GM12892 (cell line): ENCODE results near the gene ZBTB1.

Experiments used
- DNase-seq: peaks from one replicate; pipeline ENCODE4 v3.0.0; 2011; ENCODE audit not compliant: insufficient read length
- FAIRE-seq: peaks from 2 replicates; lab custom pipeline; 2011; peaks lifted over from hg19 to GRCh38; lab: Jason Lieb, UNC
- POLR2A ChIP-seq: IDR thresholded peaks from 2 replicates; pipeline ENCODE4 v1.6.1; 2011; ENCODE audit warnings: low read depth, low read length, control low read depth
- POLR2AphosphoS5 ChIP-seq: IDR thresholded peaks from 2 replicates; pipeline ENCODE4 v1.6.1; 2011; ENCODE audit warnings: low read depth, low read length, control low read depth
- TAF1 ChIP-seq: IDR thresholded peaks from 2 replicates; pipeline ENCODE4 v1.6.1; 2011; ENCODE audit warnings: low read depth, mild to moderate bottlenecking, control low read depth, low read length, borderline replicate concordance

ZBTB1 gene

DNA sequence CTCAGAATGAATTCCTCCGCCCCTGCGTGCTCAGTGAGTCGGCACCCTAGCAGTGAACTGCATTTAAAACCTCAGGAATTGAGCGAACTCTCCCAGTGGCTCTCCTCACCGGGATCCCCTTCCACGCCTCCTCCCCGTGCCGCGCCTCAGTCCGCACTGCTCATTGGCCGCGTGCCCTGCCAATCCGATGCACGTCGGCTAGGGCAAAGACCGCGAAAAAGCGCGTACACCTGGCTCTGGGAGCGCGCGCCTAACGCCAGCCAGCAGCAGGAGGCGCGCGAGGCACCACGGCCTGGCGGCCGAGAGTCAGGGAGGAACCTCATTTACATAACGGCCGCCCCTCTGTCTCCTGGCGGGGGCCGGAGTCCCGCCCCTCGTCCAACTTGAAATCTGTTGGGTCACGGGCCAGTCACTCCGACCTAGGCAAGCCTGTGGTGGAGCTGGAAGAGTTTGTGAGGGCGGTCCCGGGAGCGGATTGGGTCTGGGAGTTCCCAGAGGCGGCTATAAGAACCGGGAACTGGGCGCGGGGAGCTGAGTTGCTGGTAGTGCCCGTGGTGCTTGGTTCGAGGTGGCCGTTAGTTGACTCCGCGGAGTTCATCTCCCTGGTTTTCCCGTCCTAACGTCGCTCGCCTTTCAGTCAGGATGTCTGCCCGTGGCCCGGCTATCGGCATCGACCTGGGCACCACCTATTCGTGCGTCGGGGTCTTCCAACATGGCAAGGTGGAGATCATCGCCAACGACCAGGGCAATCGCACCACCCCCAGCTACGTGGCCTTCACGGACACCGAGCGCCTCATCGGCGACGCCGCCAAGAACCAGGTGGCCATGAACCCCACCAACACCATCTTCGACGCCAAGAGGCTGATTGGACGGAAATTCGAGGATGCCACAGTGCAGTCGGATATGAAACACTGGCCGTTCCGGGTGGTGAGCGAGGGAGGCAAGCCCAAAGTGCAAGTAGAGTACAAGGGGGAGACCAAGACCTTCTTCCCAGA is 35.9 kb downstream of the ZBTB1 start, which contains the start of gene HSPA2:
Gene HSPA2, plus strand, starts transcription at position 534 of the 995 bp plus-strand sequence. Its CDS starts 109 bp downstream, at position 643.
- DNase-seq = peak; percentile 88
- peak; percentile 95 for TF ChIP-seq POLR2A
- 0 out of 2 replicates have a peak, but pooled peaks have one; percentile 12 for TF ChIP-seq TAF1
- peak; percentile 91 for TF ChIP-seq POLR2AphosphoS5
- peak; percentile 98 for FAIRE-seq

DNA sequence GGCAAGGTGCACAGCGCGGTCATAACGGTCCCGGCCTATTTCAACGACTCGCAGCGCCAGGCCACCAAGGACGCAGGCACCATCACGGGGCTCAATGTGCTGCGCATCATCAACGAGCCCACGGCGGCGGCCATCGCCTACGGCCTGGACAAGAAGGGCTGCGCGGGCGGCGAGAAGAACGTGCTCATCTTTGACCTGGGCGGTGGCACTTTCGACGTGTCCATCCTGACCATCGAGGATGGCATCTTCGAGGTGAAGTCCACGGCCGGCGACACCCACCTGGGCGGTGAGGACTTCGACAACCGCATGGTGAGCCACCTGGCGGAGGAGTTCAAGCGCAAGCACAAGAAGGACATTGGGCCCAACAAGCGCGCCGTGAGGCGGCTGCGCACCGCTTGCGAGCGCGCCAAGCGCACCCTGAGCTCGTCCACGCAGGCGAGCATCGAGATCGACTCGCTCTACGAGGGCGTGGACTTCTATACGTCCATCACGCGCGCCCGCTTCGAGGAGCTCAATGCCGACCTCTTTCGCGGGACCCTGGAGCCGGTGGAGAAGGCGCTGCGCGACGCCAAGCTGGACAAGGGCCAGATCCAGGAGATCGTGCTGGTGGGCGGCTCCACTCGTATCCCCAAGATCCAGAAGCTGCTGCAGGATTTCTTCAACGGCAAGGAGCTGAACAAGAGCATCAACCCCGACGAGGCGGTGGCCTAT is 36.8 kb downstream of the ZBTB1 start:
- FAIRE-seq (no peak), DNase-seq (no peak)
- TF ChIP-seq POLR2A = no peak

DNA sequence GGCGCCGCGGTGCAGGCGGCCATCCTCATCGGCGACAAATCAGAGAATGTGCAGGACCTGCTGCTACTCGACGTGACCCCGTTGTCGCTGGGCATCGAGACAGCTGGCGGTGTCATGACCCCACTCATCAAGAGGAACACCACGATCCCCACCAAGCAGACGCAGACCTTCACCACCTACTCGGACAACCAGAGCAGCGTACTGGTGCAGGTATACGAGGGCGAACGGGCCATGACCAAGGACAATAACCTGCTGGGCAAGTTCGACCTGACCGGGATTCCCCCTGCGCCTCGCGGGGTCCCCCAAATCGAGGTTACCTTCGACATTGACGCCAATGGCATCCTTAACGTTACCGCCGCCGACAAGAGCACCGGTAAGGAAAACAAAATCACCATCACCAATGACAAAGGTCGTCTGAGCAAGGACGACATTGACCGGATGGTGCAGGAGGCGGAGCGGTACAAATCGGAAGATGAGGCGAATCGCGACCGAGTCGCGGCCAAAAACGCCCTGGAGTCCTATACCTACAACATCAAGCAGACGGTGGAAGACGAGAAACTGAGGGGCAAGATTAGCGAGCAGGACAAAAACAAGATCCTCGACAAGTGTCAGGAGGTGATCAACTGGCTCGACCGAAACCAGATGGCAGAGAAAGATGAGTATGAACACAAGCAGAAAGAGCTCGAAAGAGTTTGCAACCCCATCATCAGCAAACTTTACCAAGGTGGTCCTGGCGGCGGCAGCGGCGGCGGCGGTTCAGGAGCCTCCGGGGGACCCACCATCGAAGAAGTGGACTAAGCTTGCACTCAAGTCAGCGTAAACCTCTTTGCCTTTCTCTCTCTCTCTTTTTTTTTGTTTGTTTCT is 37.6 kb downstream of the ZBTB1 start:
- no peak for FAIRE-seq
- no peak for DNase-seq
- no peak for TF ChIP-seq POLR2AphosphoS5
- TF ChIP-seq TAF1 = no peak
- no peak for TF ChIP-seq POLR2A

DNA sequence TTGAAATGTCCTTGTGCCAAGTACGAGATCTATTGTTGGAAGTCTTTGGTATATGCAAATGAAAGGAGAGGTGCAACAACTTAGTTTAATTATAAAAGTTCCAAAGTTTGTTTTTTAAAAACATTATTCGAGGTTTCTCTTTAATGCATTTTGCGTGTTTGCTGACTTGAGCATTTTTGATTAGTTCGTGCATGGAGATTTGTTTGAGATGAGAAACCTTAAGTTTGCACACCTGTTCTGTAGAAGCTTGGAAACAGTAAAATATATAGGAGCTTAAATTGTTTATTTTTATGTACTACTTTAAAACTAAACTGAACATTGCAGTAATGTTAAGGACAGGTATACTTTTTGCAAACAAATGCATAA is 38.2 kb downstream of the ZBTB1 start:
- FAIRE-seq = no peak
- TF ChIP-seq TAF1 = no peak
- no peak for TF ChIP-seq POLR2AphosphoS5
- no peak for TF ChIP-seq POLR2A
- DNase-seq = no peak

DNA sequence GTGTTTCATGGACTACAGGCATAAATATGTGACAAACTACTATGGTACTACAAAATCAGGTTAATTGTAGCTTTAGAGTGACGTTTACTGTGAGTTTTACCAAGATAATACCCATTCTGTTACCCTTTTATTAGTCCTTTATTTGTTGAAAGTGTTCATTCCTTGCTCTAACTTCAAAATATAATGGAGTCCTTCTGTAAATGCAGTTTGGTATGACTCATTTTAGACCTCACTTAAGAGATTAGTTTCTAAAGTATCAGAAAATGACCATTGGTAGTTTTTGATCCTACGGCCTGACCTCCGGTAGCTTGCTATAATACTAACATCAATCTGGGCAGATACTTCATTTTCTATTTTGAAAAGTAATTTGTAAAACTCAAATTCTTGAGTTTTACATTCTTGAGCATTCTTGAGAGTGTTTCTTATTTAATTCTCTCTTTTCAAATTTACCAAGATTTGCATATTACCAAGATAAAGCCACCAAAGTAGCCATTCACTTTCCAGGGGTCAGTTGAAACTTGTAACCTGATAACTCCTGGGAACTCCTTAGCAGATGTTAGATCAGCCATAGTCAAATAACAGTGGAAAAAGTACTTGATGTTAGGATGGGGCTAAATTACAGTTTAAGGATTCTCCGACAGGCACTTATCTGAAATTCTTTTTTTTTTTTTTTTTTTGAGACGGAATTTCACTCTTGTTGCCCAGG is 40.2 kb downstream of the ZBTB1 start:
- FAIRE-seq (no peak), DNase-seq (no peak)
- TF ChIP-seq TAF1 (no peak), POLR2AphosphoS5 (no peak)

DNA sequence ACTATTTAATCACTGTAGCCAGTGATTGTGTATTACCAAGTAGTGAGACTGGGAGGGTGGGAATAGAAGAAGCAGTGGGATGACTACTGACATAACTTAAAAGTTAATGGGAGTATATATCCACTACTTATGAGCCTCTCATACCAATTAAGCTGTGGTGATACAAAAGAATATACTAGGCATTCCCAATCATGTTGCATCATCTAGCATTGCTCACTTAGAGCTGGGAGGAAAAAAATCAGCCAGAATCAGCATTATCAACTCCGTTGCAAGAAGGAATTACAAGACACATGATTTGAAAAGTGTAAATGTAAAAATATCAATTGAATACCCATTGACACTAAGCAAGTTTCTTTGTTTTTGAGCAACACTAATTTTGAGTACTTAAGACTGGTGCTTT is 44.4 kb downstream of the ZBTB1 start:
- FAIRE-seq (no peak), DNase-seq (no peak)
- TF ChIP-seq POLR2A = no peak
- no peak for TF ChIP-seq TAF1
- no peak for TF ChIP-seq POLR2AphosphoS5

DNA sequence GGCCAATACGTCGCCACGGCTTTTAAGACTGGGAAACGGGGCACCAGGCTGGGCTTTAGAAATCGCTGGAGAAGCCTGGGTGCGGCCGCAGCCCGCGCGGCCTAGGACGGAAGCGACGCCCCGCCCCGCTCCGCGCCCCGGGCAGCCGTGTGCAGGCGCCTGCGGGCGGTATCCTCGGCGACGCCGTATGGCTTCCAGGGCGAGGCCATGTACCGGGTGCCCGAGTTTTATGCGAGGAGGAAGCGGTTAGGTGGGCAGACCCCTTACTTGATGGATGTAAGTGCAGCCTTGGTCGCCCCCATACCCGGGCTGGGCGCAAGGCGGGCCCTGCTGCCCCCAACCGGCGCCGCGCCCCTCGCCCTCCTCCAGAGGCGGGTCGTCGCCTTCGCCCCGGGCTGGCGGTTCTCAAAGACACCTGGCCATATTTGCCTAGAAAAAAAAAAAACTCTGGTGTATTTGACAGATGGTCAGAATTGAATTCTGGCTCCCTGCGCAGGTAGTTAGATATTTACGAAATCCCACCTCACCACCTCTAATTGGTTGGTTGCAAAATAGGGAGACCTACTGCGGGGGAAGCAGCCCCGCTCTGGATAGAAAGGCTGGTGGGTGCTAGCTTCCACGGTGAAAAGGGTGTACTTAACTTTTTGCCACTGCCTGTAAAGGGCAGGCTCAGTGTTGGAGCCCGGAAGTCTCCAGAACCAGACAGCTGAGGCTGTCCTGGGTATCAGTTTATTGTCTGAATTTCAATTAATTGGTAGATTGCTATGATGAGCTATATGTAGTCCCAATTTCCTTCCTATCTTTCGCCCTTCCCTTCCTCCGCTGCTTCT is 45.4 kb downstream of the ZBTB1 start, which contains the start of gene PPP1R36:
Gene PPP1R36, plus strand, starts transcription at position 171 of the 830 bp plus-strand sequence. Its CDS starts 37 bp downstream, at position 208.
- TF ChIP-seq TAF1 = no peak
- no peak for TF ChIP-seq POLR2A
- TF ChIP-seq POLR2AphosphoS5 = no peak
- no peak for FAIRE-seq
- DNase-seq = peak; percentile 44

DNA sequence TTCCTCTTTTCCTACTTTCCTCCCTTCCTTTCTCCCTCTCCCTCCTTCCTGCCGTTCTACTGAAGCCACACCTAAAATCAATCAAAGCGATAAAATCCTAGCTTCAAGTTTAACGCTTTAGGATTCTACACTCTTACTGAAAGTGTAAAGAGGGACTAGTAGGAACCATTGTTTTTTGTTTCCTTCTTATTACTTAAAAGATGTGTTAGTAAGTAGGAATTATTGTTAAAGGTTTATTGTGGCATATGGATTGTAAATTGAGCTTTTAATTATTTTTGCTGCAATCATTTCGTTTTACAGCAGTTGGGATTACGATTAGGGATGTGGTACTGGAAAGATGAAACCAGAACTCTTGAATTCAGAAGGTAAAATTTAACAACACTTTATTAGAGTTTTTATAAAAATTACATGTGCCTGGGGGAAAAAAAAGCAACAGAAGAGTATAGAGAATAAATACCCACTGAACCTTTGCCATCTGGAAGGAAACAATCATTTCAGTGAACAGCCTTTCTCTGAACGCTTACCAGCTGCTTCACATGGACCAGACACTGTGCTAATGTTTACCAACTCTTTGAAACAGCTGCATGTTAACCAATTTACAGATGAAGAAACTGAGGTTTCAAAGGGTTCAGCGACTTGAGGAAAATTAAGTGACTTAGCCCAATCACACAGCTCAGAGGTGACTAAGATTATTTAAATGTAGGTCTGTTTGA is 46.2 kb downstream of the ZBTB1 start:
- no peak for FAIRE-seq
- no peak for DNase-seq
- TF ChIP-seq POLR2A (no peak), POLR2AphosphoS5 (no peak), TAF1 (no peak)

DNA sequence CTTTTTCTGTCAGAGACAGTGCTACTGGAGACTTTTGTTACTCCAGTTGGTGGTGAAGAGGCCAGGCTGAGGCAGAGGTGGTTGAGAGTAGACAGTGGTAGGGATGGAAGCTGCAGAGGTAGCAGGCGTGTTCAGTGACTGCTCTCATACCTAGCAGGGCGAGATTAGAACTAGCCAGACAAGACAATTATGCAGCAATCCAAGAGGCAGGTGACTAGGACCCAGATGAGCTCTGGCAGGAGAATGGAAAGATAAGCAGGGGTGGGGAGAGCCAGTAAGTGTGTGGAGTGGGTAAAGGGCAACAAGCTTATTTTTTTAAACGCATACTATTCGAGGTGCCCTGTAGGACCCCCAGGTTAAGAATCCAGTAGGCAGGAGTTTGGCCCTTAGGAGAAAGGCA is 50.0 kb downstream of the ZBTB1 start:
- FAIRE-seq = no peak
- no peak for DNase-seq
- TF ChIP-seq POLR2AphosphoS5 = no peak
- TF ChIP-seq TAF1 = no peak
- TF ChIP-seq POLR2A = no peak
